Spleen (tissue), 11 donors: ENCODE data around the gene BIRC5. TPM values are rescaled to one million over a fixed set of nuclear protein-coding genes. Genes with fewer than 3 reads are reported as not detected.
A peak's percentile ranks its signal among the peaks of the same experiment; 100 is the strongest.

Experiments
- DNase-seq: peaks from one replicate; pipeline ENCODE4 v3.0.0-alpha.2; 2020
- H3K27ac ChIP-seq, 8 donors: fragments of 200-600 bp; sonication (generic) in 7 of 8; 1 replicate in 4 of 8; 2 replicates in 4 of 8; pipeline versions ENCODE4 v1.5.0 to v1.8.0; 2016 to 2021; ENCODE audit warnings: inconsistent platforms in 4 of 8, mild to moderate bottlenecking in 4 of 8, moderate library complexity in 1 of 8
- H3K27me3 ChIP-seq, 7 donors: fragments of 200-600 bp; sonication (generic) in 6 of 7; replicated peaks in 1 of 7; 1 replicate in 4 of 7; 2 replicates in 3 of 7; pipeline versions ENCODE4 v1.5.0 to v1.8.0; 2016 to 2021; ENCODE audit warnings: inconsistent platforms in 3 of 7, mild to moderate bottlenecking in 1 of 7
- H3K36me3 ChIP-seq, 6 donors: fragments of 200-600 bp; sonication (generic) in 5 of 6; 1 replicate in 4 of 6; 2 replicates in 2 of 6; pipeline versions ENCODE4 v1.5.0 to v1.8.0; 2016 to 2021; ENCODE audit warnings: inconsistent platforms in 2 of 6
- H3K4me1 ChIP-seq, 6 donors: fragments of 200-600 bp; sonication (generic) in 5 of 6; 1 replicate in 3 of 6; 2 replicates in 3 of 6; pipeline versions ENCODE4 v1.5.0 to v1.8.0; 2016 to 2021; ENCODE audit warnings: inconsistent platforms in 3 of 6
- H3K4me3 ChIP-seq, 8 donors: fragments of 200-600 bp; sonication (generic) in 7 of 8; 1 replicate in 4 of 8; 2 replicates in 4 of 8; pipeline versions ENCODE4 v1.5.0 to v1.8.0; 2016 to 2021; ENCODE audit warnings: inconsistent platforms in 4 of 8, mild to moderate bottlenecking in 4 of 8, moderate library complexity in 2 of 8
- H3K9me3 ChIP-seq, 8 donors: fragments of 200-600 bp; sonication (generic) in 7 of 8; 1 replicate in 4 of 8; 2 replicates in 4 of 8; pipeline versions ENCODE4 v1.5.0 to v1.8.0; 2016 to 2021; ENCODE audit warnings: inconsistent platforms in 4 of 8
- CTCF ChIP-seq, 11 experiments: fragments of 200-600 bp in 7 of 11; fragments of 450-650 bp in 4 of 11; sonication (generic) in 4 of 11; IDR thresholded peaks in 8 of 11; conservative IDR thresholded peaks in 3 of 11; 1 replicate in 7 of 11; 2 replicates in 4 of 11; pipeline versions ENCODE4 v1.4.0 to v1.8.0; 2016 to 2021; ENCODE audit warnings: antibody characterized with exemption in 11 of 11, inconsistent platforms in 4 of 11, mild to moderate bottlenecking in 1 of 11
- POLR2A ChIP-seq, 3 donors: fragments of 450-650 bp; IDR thresholded peaks; one replicate each; pipeline ENCODE4 v1.5.1; 2017; ENCODE audit warnings: antibody characterized with exemption in 3 of 3, mild to moderate bottlenecking in 1 of 3
- POLR2AphosphoS5 ChIP-seq, 3 donors: sonication (generic); formaldehyde crosslinking; IDR thresholded peaks; one replicate each; pipeline ENCODE4 v1.5.1; 2017; ENCODE audit warnings: antibody characterized with exemption in 3 of 3
- WGBS, 5 donors: extraction: QIAGEN DNeasy Blood & Tissue Kit in 3 of 5; methylation state at CpG; one replicate each; pipeline versions ENCODE4 v1.1.5 to v1.1.7; 2013 to 2018; 5-methylcytosine and 5-hydroxymethylcytosine counted together
- intact Hi-C: fragments of 100-400 bp; cut with DNase I; formaldehyde crosslinking; loops from one replicate; pipeline ENCODE4 v1.15.0; 2023; ENCODE audit warnings: low total_unique reads
- polyA plus RNA-seq, 3 donors: library from polyadenylated mRNA; stranded (reverse); fragments of 200-250 nt; gene quantifications; one replicate each; pipeline ENCODE4 v1.2.1, GENCODE V29; 2013
- total RNA-seq, 7 donors: library from RNA; depleted of rRNA in 3 of 7; stranded (reverse); fragments of >200 nt in 3 of 7; fragmentation: NEBNext Ultra II Directional in 4 of 7; extraction: Animal tissue kit (Norgen Biotek cat#: 25700) in 4 of 7; gene quantifications; one replicate each; pipeline versions ENCODE4 v1.1.0 to v1.2.1, GENCODE V29; 2016 to 2021
- donor health status: healthy with polysubstance abuse.
- donor health status: DM: no; HTN: no; CAD: no; lungs with moderate emphysema.
- donor health status: DM: no; HTN: no; CAD: no.
- donor health status: Bipolar disorder and iron deficiency.
- donor health status: healthy.
- donor health status: DM: no; HTN: no; CAD: no.
- donor health status: DM: yes; HTN: yes; CAD: no.

The BIRC5 gene
- total and polyA plus RNA-seq, 10 donors, result 2.1 to 11.9 (median 6.7) TPM

GRCh38 chr17:78256707-78257591, 42.9 kb downstream of the BIRC5 start:
- Histone ChIP-seq H3K27ac (peak overlapping the region in 6 of 8 donors; percentile 29 to 93 (median 83)), H3K9me3 (no peaks in the 10 kb centered on the region), H3K4me3 (no peak overlapping the region), H3K36me3 (no peaks in the 10 kb centered on the region), H3K27me3 (peaks cover 0 to 10% (median 0%) of the 10 kb centered on the region in 7 donors), H3K4me1 (peaks cover 29 to 98% (median 77%) of the 10 kb centered on the region in 6 donors)
- DNase-seq, result peak; percentile 76
- intact Hi-C loops, result no loop called here
- TF ChIP-seq POLR2A (IDR thresholded peaks at IDR 0.05) (no peak), CTCF (IDR thresholded peaks at IDR 0.05 in 8 of 11, conservative IDR thresholded peaks at IDR 0.05 in 3 of 11) (no peak), POLR2AphosphoS5 (IDR thresholded peaks at IDR 0.05) (no peak)
- WGBS, 5 donors, result 54 to 74% (median 62%) methylated on average over 17 to 18 of the region's 18 CpGs

- no peak for TF ChIP-seq POLR2A (IDR thresholded peaks at IDR 0.05)
- peak; percentile 37 to 74 (median 53) for TF ChIP-seq POLR2AphosphoS5 (IDR thresholded peaks at IDR 0.05)
- peak; percentile 91 for DNase-seq
- H3K9me3 ChIP-seq, result no peaks in the 10 kb centered on the region
- H3K4me3 ChIP-seq, result peak overlapping the region in 4 of 8 donors; percentile 1 to 60 (median 19)
- peak overlapping the region; percentile 27 to 93 (median 82) for H3K27ac ChIP-seq
- peaks cover 0 to 10% (median 0%) of the 10 kb centered on the region in 7 donors for H3K27me3 ChIP-seq
- H3K4me1 ChIP-seq, result peaks cover 21 to 98% (median 76%) of the 10 kb centered on the region in 6 donors
- 23 to 43% (median 34%) methylated on average over 16 of the region's 16 CpGs for WGBS, 5 donors
- intact Hi-C loops, result no loop called here
- H3K36me3 ChIP-seq, result no peaks in the 10 kb centered on the region
Measured at GRCh38 chr17:78257810-78258322, 43.8 kb downstream of the BIRC5 start.

GRCh38 chr17:78258323-78259191, 44.5 kb downstream of the BIRC5 start:
- TF ChIP-seq POLR2AphosphoS5 (IDR thresholded peaks at IDR 0.05) (peak; percentile 73 to 95 (median 85)), POLR2A (IDR thresholded peaks at IDR 0.05) (no peak)
- Histone ChIP-seq H3K4me1 (peaks cover 14 to 98% (median 76%) of the 10 kb centered on the region in 6 donors), H3K27ac (peak overlapping the region; percentile 27 to 93 (median 82)), H3K9me3 (no peaks in the 10 kb centered on the region), H3K27me3 (peaks cover 0 to 10% (median 0%) of the 10 kb centered on the region in 7 donors), H3K36me3 (no peaks in the 10 kb centered on the region), H3K4me3 (peak overlapping the region in 4 of 8 donors; percentile 1 to 60 (median 19))
- 10 to 20% (median 14%) methylated on average over 10 to 23 of the region's 23 CpGs for WGBS, 5 donors
- DNase-seq, result peak; percentile 95
- intact Hi-C loops, result no loop called here

- Histone ChIP-seq H3K4me1 (peaks cover 10 to 98% (median 76%) of the 10 kb centered on the region in 6 donors), H3K27ac (peak overlapping the region in 7 of 8 donors; percentile 69 to 93 (median 86)), H3K36me3 (no peaks in the 10 kb centered on the region), H3K9me3 (no peaks in the 10 kb centered on the region), H3K4me3 (peak overlapping the region in 3 of 8 donors; percentile 17 to 60 (median 19)), H3K27me3 (peaks cover 0 to 10% (median 0%) of the 10 kb centered on the region in 7 donors)
- DNase-seq, result no peak
- intact Hi-C loops, result no loop called here
- no peak for TF ChIP-seq CTCF (IDR thresholded peaks at IDR 0.05 in 8 of 11, conservative IDR thresholded peaks at IDR 0.05 in 3 of 11)
- no peak for TF ChIP-seq POLR2A (IDR thresholded peaks at IDR 0.05)
- TF ChIP-seq POLR2AphosphoS5 (IDR thresholded peaks at IDR 0.05), result no peak
- 63 to 77% (median 64%) methylated on average over 9 to 10 of the region's 10 CpGs for WGBS, 5 donors
Measured at GRCh38 chr17:78259192-78259554, 45.1 kb downstream of the BIRC5 start.
